Measurements from ENCODE around the gene TNNI3. TPM values are rescaled to one million over a fixed set of nuclear protein-coding genes. Genes with fewer than 3 reads are reported as not detected.

The TNNI3 gene
- total and polyA plus RNA-seq, 10 of the 15 experiments (the other 5 are each of a cell fraction or from before 2014, with no cell fraction given) = not detected

- TF ChIP-seq CUX1 (IDR thresholded peaks at IDR 0.05; ENCODE audit: insufficient replicate concordance, low read depth, low read length) = no peak
- no peak for TF ChIP-seq RCOR1 (conservative IDR thresholded peaks at IDR 0.05; ENCODE audit: low read depth, low read length)
- TF ChIP-seq SMAD5 (IDR thresholded peaks at IDR 0.05; ENCODE audit: low read depth) = 0 out of 2 replicates have a peak, but pooled peaks have one; percentile 37
- TF ChIP-seq TCF12 (IDR thresholded peaks at IDR 0.05; ENCODE audit: low read depth, low read length) = no peak
- no peak for TF ChIP-seq ASH2L (IDR thresholded peaks at IDR 0.05; ENCODE audit: borderline replicate concordance, low read depth)
- TF ChIP-seq FOXM1 (IDR thresholded peaks at IDR 0.05; ENCODE audit: low read depth, low read length) = no peak
- TF ChIP-seq STAT1 (conservative IDR thresholded peaks at IDR 0.05) = no peak
- TF ChIP-seq KAT2A (conservative IDR thresholded peaks at IDR 0.05; ENCODE audit: control insufficient read depth, low read depth, low read length) = no peak
- TF ChIP-seq POLR2AphosphoS2 (IDR thresholded peaks at IDR 0.05; ENCODE audit: low read depth, low read length) = no peak
- no peak for TF ChIP-seq RELA (IDR thresholded peaks at IDR 0.05; ENCODE audit: borderline replicate concordance, partially characterized antibody)
- TF ChIP-seq RB1 (IDR thresholded peaks at IDR 0.05; ENCODE audit: borderline replicate concordance) = no peak
- no peak for TF ChIP-seq BMI1 (IDR thresholded peaks at IDR 0.05; ENCODE audit: borderline replicate concordance)
- no peak for TF ChIP-seq ATF3 (IDR thresholded peaks at IDR 0.05; ENCODE audit: borderline replicate concordance, extremely low read depth, low read depth, low read length)
- TF ChIP-seq KDM1A (IDR thresholded peaks at IDR 0.05; ENCODE audit: borderline replicate concordance) = no peak
- no peak for TF ChIP-seq TCF7 (IDR thresholded peaks at IDR 0.05; ENCODE audit: borderline replicate concordance)
- TF ChIP-seq PAX8 (IDR thresholded peaks at IDR 0.05) = no peak
- no peak for TF ChIP-seq FOS (IDR thresholded peaks at IDR 0.05; ENCODE audit: borderline replicate concordance, extremely low read depth, insufficient read length)
- TF ChIP-seq RAD51 (IDR thresholded peaks at IDR 0.05) = no peak
- TF ChIP-seq USF2 (IDR thresholded peaks at IDR 0.05; ENCODE audit: borderline replicate concordance, low read depth, low read length) = no peak
- no peak for TF ChIP-seq SMARCA5 (IDR thresholded peaks at IDR 0.05)
- TF ChIP-seq BCL11A (IDR thresholded peaks at IDR 0.05; ENCODE audit: low read depth, low read length) = no peak
- no peak for TF ChIP-seq HSF1 (IDR thresholded peaks at IDR 0.05; ENCODE audit: low read depth, low read length)
- no peak for TF ChIP-seq SUZ12 (IDR thresholded peaks at IDR 0.05; ENCODE audit: unreplicated experiment)
- TF ChIP-seq CBX3 (IDR thresholded peaks at IDR 0.05; ENCODE audit: borderline replicate concordance, low read depth) = no peak
Observed at GRCh38 chr19:55117663-55118391, 39.7 kb downstream of the TNNI3 start (continued).

All from GM12878 (cell line).